SK-N-SH treated with all-trans-retinoic acid at 6 μM for 48 hours (cell line): ENCODE measurements around the gene CAMSAP2.

Source experiments
- ATAC-seq: fragments of 200-7000 bp; cut with Tn5 transposase; 3 replicates; pipeline ENCODE4 v1.9.1; 2020; ENCODE audit warnings: mild to moderate bottlenecking, moderate library complexity
- ARNTL ChIP-seq: fragments of 450-650 bp; formaldehyde crosslinking; IDR thresholded peaks from 2 replicates; pipeline ENCODE4 v1.5.0; 2020; ENCODE audit warnings: low read depth, mild to moderate bottlenecking, moderate library complexity, borderline replicate concordance
- BACH2 ChIP-seq: fragments of 250-450 bp; sonication (Bioruptor Pico); IDR thresholded peaks from 2 replicates; pipeline ENCODE4 v1.9.0; 2021; ENCODE audit warnings: mild to moderate bottlenecking, borderline replicate concordance
- CSDC2 ChIP-seq: fragments of 250-450 bp; sonication (Bioruptor Pico); IDR thresholded peaks from 2 replicates; pipeline ENCODE4 v1.5.0; 2020; ENCODE audit warnings: mild to moderate bottlenecking, moderate library complexity
- ESRRG ChIP-seq: fragments of 250-450 bp; sonication (Bioruptor Pico); IDR thresholded peaks from 2 replicates; pipeline ENCODE4 v1.6.1; 2021; ENCODE audit warnings: mild to moderate bottlenecking
- ISL1 ChIP-seq: fragments of 250-450 bp; sonication (Bioruptor Pico); IDR thresholded peaks from 2 replicates; pipeline ENCODE4 v2.1.2; 2022; ENCODE audit warnings: mild to moderate bottlenecking, moderate library complexity
- OSR1 ChIP-seq: fragments of 250-450 bp; sonication (Bioruptor Pico); IDR thresholded peaks from 2 replicates; pipeline ENCODE4 v1.8.0; 2022; ENCODE audit warnings: moderate library complexity, mild to moderate bottlenecking, inconsistent platforms
- PPARA ChIP-seq: fragments of 250-450 bp; sonication (Bioruptor Pico); IDR thresholded peaks from 2 replicates; pipeline ENCODE4 v1.5.0; 2020; ENCODE audit warnings: mild to moderate bottlenecking, borderline replicate concordance
- SNAI2 ChIP-seq: fragments of 250-450 bp; sonication (Bioruptor Pico); IDR thresholded peaks from 2 replicates; pipeline ENCODE4 v1.5.0; 2020; ENCODE audit warnings: mild to moderate bottlenecking, moderate library complexity
- TCF4 ChIP-seq: fragments of 250-450 bp; sonication (Bioruptor Pico); IDR thresholded peaks from 2 replicates; pipeline ENCODE4 v1.8.0; 2021; ENCODE audit warnings: mild to moderate bottlenecking, moderate library complexity, borderline replicate concordance
- TOX ChIP-seq: fragments of 250-450 bp; sonication (Bioruptor Pico); IDR thresholded peaks from 2 replicates; pipeline ENCODE4 v1.8.0; 2021; ENCODE audit warnings: mild to moderate bottlenecking, moderate library complexity, borderline replicate concordance
- ZC3H10 ChIP-seq: fragments of 250-450 bp; sonication (Bioruptor Pico); IDR thresholded peaks from 2 replicates; pipeline ENCODE4 v1.5.1; 2021; ENCODE audit warnings: mild to moderate bottlenecking, moderate library complexity
- ZFP3 ChIP-seq: fragments of 250-450 bp; sonication (Bioruptor Pico); IDR thresholded peaks from 2 replicates; pipeline ENCODE4 v1.5.0; 2020; ENCODE audit warnings: mild to moderate bottlenecking, moderate library complexity
- ZFP30 ChIP-seq: fragments of 450-650 bp; formaldehyde crosslinking; IDR thresholded peaks from 2 replicates; pipeline ENCODE4 v1.5.0; 2022; ENCODE audit warnings: mild to moderate bottlenecking, moderate library complexity
- ZNF565 ChIP-seq: fragments of 450-650 bp; formaldehyde crosslinking; conservative IDR thresholded peaks from 2 replicates; pipeline ENCODE4 v1.5.0; 2020; ENCODE audit warnings: low read depth, mild to moderate bottlenecking, moderate library complexity
- ZNF8 ChIP-seq: fragments of 450-650 bp; formaldehyde crosslinking; IDR thresholded peaks from 2 replicates; pipeline ENCODE4 v1.5.0; 2020; ENCODE audit warnings: mild to moderate bottlenecking, moderate library complexity
- TF ChIP-seq, protein P1 (sequence below): fragments of 250-450 bp; sonication (Bioruptor Pico); IDR thresholded peaks from 2 replicates; pipeline ENCODE4 v1.8.0; 2021; ENCODE audit warnings: low read depth, mild to moderate bottlenecking, moderate library complexity, borderline replicate concordance
- TF ChIP-seq, protein P2 (sequence below): fragments of 250-450 bp; sonication (Bioruptor Pico); IDR thresholded peaks from 2 replicates; pipeline ENCODE4 v1.5.0; 2020; ENCODE audit warnings: mild to moderate bottlenecking, moderate library complexity
- TF ChIP-seq, protein P3 (sequence below): fragments of 250-450 bp; sonication (Bioruptor Pico); IDR thresholded peaks from 2 replicates; pipeline ENCODE4 v1.8.0; 2020; ENCODE audit warnings: mild to moderate bottlenecking, moderate library complexity, borderline replicate concordance

CAMSAP2 gene

GRCh38 chr1:200774735-200775444 lies 36.2 kb downstream of the CAMSAP2 start:
- TF ChIP-seq TCF4 (CRISPR knock-in tag) = no peak
- no peak for TF ChIP-seq ZNF565
- TF ChIP-seq, protein P1, sequence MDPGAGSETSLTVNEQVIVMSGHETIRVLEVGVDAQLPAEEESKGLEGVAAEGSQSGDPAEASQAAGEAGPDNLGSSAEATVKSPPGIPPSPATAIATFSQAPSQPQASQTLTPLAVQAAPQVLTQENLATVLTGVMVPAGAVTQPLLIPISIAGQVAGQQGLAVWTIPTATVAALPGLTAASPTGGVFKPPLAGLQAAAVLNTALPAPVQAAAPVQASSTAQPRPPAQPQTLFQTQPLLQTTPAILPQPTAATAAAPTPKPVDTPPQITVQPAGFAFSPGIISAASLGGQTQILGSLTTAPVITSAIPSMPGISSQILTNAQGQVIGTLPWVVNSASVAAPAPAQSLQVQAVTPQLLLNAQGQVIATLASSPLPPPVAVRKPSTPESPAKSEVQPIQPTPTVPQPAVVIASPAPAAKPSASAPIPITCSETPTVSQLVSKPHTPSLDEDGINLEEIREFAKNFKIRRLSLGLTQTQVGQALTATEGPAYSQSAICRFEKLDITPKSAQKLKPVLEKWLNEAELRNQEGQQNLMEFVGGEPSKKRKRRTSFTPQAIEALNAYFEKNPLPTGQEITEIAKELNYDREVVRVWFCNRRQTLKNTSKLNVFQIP (CRISPR knock-in tag) = no peak
- TF ChIP-seq OSR1 (CRISPR knock-in tag) = no peak
- no peak for TF ChIP-seq ZFP3
- no peak for TF ChIP-seq ZNF8
- no peak for TF ChIP-seq CSDC2 (CRISPR knock-in tag)
- no peak for TF ChIP-seq TOX (CRISPR knock-in tag)
- TF ChIP-seq SNAI2 (CRISPR knock-in tag) = no peak
- TF ChIP-seq, protein P2, sequence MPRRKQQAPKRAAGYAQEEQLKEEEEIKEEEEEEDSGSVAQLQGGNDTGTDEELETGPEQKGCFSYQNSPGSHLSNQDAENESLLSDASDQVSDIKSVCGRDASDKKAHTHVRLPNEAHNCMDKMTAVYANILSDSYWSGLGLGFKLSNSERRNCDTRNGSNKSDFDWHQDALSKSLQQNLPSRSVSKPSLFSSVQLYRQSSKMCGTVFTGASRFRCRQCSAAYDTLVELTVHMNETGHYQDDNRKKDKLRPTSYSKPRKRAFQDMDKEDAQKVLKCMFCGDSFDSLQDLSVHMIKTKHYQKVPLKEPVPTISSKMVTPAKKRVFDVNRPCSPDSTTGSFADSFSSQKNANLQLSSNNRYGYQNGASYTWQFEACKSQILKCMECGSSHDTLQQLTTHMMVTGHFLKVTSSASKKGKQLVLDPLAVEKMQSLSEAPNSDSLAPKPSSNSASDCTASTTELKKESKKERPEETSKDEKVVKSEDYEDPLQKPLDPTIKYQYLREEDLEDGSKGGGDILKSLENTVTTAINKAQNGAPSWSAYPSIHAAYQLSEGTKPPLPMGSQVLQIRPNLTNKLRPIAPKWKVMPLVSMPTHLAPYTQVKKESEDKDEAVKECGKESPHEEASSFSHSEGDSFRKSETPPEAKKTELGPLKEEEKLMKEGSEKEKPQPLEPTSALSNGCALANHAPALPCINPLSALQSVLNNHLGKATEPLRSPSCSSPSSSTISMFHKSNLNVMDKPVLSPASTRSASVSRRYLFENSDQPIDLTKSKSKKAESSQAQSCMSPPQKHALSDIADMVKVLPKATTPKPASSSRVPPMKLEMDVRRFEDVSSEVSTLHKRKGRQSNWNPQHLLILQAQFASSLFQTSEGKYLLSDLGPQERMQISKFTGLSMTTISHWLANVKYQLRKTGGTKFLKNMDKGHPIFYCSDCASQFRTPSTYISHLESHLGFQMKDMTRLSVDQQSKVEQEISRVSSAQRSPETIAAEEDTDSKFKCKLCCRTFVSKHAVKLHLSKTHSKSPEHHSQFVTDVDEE = no peak
- TF ChIP-seq ESRRG (CRISPR knock-in tag) = no peak
- no peak for TF ChIP-seq ISL1
- TF ChIP-seq ZC3H10 (CRISPR knock-in tag) = no peak
- no peak for TF ChIP-seq ZFP30 (CRISPR knock-in tag)
- TF ChIP-seq, protein P3, sequence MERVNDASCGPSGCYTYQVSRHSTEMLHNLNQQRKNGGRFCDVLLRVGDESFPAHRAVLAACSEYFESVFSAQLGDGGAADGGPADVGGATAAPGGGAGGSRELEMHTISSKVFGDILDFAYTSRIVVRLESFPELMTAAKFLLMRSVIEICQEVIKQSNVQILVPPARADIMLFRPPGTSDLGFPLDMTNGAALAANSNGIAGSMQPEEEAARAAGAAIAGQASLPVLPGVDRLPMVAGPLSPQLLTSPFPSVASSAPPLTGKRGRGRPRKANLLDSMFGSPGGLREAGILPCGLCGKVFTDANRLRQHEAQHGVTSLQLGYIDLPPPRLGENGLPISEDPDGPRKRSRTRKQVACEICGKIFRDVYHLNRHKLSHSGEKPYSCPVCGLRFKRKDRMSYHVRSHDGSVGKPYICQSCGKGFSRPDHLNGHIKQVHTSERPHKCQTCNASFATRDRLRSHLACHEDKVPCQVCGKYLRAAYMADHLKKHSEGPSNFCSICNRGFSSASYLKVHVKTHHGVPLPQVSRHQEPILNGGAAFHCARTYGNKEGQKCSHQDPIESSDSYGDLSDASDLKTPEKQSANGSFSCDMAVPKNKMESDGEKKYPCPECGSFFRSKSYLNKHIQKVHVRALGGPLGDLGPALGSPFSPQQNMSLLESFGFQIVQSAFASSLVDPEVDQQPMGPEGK = no peak
- no peak for TF ChIP-seq PPARA (CRISPR knock-in tag)
- no peak for TF ChIP-seq BACH2
- peak; percentile 39 for ATAC-seq

GRCh38 chr1:200775850-200776249 lies 37.2 kb downstream of the CAMSAP2 start:
- ATAC-seq = no peak
- TF ChIP-seq ZFP30 (CRISPR knock-in tag) (no peak), ZNF8 (no peak), ZNF565 (no peak)

DNA sequence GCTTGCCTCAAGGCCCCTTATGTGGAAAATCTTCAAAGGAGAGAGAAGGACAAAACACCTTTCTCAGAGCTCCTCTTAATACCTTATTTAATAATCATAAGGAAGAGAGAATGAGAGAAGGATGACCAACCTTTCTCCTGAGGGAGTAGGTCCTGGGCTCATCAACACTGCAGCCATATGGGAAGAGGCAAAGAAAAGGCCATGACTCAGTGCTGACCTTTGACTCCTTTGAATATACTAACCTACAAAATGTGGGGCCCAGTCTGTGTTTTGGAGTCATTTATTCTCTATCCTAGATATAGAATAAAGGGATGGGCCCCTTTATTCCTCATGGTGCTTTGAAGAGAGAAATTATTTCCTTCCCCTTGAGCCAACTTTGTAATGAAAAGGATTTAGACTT lies 38.3 kb downstream of the CAMSAP2 start:
- no peak for ATAC-seq
- TF ChIP-seq PPARA (CRISPR knock-in tag) = no peak
- no peak for TF ChIP-seq ZNF8
- TF ChIP-seq, protein P2 = no peak
- TF ChIP-seq, protein P3 = no peak
- no peak for TF ChIP-seq ARNTL (CRISPR knock-in tag)
